Esophagus muscularis mucosa (tissue), 3 donors: ENCODE data around the gene SPDYE6.
"Not testable (repeated sequence)": the region's sequence is repeated elsewhere in the genome, so short reads cannot be mapped to it uniquely, and the experiment has no call there.

Experiments used
- CTCF ChIP-seq, 3 experiments: fragments of 200-600 bp in 2 of 3; fragments of 450-650 bp in 1 of 3; sonication (generic) in 2 of 3; IDR thresholded peaks; one replicate each; pipeline ENCODE4 v1.5.1; 2017 to 2019; ENCODE audit warnings: antibody characterized with exemption in 3 of 3, mild to moderate bottlenecking in 2 of 3, moderate library complexity in 1 of 3
- POLR2A ChIP-seq: fragments of 450-650 bp; IDR thresholded peaks from one replicate; pipeline ENCODE4 v1.6.1; 2017; ENCODE audit warnings: antibody characterized with exemption, moderate library complexity, mild to moderate bottlenecking, low read depth
- POLR2AphosphoS5 ChIP-seq, 2 donors: sonication (generic); formaldehyde crosslinking; IDR thresholded peaks; one replicate each; pipeline ENCODE4 v1.6.1; 2017; ENCODE audit warnings: antibody characterized with exemption in 2 of 2

GRCh38 chr7:102356344-102356743 is at the start of gene SPDYE6:
- TF ChIP-seq CTCF (IDR thresholded peaks at IDR 0.05); POLR2A; POLR2AphosphoS5 (IDR thresholded peaks at IDR 0.05): not testable (repeated sequence)
